ENCODE data around the gene FRAS1.
"Not testable (repeated sequence)": the region's sequence is repeated elsewhere in the genome, so short reads cannot be mapped to it uniquely, and the experiment has no call there.

FRAS1 gene

DNA sequence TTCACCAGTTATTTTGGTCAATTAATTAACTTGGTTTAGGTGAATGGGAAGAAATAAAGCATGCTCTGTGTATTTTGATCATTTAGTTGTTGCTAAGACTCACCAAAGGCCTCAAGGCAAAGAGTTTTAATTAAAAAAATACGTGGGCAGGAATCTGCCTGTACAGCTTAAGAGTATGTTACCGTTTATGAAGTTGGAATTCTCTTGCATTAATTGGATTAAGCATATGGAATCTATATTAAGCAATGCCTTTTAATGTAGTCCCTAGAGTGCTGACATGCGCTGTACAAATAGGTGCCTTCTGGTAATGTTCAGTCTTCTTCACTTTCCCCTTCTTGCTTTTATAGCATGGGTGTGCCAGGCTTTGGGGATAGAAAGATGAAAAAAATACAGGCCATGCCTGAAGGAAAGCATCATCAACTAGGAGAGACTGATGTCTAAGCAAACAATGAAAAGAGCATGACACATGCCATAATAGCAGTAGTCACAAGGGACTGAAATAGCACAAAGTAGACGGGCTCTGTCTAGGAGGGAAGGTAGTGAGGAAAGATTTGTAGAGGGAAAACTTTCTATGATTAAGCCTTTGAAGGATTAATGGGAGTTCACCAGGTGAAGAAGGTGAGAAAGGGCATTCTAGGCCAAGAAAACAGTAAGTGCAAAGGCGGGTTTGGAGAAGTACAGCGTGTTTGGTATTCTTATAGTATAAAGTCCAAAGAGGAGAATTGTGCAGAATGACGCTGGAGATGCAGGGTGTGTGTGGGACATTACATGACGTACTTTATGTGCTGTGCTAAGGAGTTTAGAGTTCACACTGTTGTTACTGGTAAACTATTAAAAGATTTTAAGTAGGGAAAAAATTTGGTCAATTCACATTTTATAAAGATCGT lies 268.4 kb downstream of the FRAS1 start:
- DNase-seq (ENCODE audit: low spot score) = no peak

DNA sequence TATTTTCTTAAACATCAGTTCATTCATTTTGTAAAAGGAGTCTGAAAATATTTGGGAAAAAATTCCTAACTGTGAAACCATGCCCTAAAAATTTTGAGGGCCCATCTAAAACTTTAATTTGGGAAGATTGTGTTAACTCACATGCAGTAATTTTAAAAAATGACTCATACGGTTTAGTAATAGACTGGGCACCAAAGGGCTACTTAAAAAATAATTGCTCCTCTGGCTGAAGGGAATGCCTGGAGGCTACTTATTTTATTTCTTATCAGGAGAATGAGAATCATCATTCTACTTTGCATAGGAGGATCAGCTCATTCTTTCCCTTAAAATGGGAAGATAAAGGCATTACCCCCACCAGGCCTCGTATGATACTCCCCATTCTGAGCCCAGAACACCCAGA lies 271.5 kb downstream of the FRAS1 start:
- not testable (repeated sequence) for DNase-seq (ENCODE audit: low spot score)

DNA sequence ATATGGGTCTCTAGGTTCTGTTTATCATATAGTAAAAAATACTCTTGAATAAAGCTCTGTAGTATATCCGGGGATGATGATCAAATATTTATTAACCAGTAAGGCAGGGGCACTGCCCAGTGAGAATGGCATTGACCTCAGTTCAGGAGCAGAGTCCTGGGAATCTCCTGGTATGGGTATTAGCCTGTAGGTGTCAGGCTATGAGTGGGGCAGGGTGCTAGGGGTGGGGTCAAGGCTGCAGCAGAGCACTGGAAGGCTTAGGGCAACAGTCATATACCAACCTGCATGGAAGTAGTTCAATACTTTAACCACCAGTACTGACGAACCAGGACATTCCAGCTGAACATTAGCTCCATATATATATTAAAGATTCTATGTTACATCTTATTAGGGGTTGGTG lies 274.1 kb downstream of the FRAS1 start:
- DNase-seq (ENCODE audit: low spot score) = no peak

DNA sequence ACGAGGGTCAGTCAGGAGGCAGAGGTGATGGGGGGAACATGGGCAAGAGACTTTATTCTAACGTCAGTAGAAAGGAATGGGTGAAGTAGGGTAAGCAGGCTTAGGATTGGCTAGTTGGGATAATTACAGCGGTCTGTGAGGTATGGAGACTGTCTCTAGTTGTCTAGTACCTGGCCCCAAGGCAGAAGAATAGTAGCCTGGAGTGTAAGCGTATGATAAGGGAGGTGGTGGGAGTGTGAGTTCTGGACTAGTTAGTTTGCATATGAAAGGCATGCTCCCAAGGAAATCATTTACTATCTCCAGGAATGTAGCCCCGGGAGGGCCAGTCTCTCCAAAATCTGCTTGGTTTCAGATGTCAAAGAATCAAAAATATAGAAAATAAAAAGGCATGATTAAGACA lies 274.8 kb downstream of the FRAS1 start:
- DNase-seq (ENCODE audit: low spot score) = no peak

GRCh38 chr4:78332976-78333375 lies 275.9 kb downstream of the FRAS1 start:
- no peak for DNase-seq (ENCODE audit: low spot score)

DNA sequence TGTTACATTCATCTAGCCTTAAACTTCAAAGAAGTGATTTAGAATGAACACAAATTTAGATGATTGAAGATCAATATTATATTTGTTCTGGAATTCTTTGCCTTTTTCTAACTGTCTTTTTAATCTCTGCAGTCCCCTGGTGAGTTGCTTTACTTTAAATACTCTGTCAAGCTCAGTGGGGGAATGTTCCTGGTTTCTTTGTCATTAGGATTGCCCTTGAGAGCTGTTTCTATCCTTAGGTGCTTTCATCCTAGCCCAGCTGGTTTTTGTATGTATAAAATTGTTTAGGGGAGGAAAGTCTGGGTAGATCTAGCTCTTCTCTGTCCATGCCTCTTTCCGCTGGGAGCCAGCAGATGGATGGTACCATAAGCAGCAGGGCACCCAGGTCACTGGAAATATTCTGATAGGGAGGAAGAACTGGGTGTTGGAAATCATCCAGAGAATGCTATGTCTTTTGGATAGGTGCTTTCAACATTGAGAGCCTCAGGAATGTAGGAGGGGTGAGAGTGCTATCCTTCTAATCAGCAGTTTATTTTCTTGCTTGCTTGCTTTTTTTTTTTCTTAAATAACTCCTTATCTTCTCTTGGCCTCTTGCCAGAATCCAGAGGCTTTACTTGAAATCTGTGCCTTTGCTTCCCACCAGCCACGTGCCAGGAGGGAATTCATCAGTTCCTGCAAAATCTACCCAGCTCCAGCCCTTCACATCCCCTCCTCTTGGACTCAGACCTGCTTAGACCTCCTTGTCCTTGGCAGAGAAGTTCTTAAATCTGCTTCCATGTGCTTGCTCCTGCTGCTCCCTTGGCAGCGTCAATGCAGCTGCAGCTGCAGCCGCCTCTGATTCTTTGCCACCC lies 279.2 kb downstream of the FRAS1 start:
- DNase-seq (ENCODE audit: low spot score) = no peak

GRCh38 chr4:78337244-78338020 lies 280.3 kb downstream of the FRAS1 start:
- no peak for DNase-seq (ENCODE audit: low spot score)

GRCh38 chr4:78342125-78342524 lies 285.0 kb downstream of the FRAS1 start:
- DNase-seq (ENCODE audit: low spot score) = no peak

GRCh38 chr4:78343682-78344081 lies 286.6 kb downstream of the FRAS1 start:
- DNase-seq (ENCODE audit: low spot score) = no peak

- no peak for DNase-seq (ENCODE audit: low spot score)
These were observed 288.1 kb downstream of the FRAS1 start for GRCh38 chr4:78345237-78345636.

DNA sequence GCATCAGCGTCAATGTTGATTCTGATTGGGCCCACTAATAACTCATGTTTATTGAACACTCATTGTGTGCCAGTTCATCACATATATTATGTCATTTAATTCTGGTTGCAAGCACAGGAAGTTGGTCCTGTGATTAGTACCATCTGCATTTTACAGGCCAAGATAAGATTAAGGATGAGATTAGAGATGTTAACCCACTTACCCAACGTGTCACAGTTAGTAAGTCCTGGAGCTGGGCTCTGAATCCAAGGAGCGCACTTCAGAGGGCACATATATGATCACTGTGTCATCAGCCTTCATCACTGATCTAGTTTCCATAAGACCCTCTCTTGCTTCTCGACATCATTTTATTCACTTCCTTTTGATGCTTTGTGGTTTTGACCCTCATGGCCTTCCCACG lies 289.1 kb downstream of the FRAS1 start:
- DNase-seq (ENCODE audit: low spot score) = no peak

DNA sequence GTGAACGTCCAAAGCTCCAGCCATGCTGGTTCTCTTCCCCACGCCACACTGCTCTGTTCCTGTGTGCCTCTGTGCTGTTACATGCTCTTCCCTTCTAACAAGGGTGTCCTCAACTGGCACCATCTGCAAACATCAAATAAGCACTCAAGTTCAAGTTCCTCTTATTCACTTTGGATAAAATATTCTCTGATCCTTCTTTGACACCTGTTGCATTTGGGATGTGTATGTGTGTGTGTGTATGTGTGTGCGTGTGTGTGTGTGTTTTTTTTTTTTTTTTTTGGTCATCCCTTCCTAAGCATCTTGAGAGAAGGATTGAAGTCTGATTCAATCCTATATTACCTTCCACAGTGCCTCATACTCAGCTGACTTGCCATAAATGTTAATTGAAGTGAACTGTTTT lies 290.4 kb downstream of the FRAS1 start:
- DNase-seq (ENCODE audit: low spot score) = no peak

GRCh38 chr4:78353921-78354320 lies 296.8 kb downstream of the FRAS1 start:
- DNase-seq (ENCODE audit: low spot score) = no peak

- no peak for DNase-seq (ENCODE audit: low spot score)
These were observed 297.7 kb downstream of the FRAS1 start for GRCh38 chr4:78354782-78355181.

- DNase-seq (ENCODE audit: low spot score) = no peak
These were observed 298.2 kb downstream of the FRAS1 start for GRCh38 chr4:78355306-78355705.

- DNase-seq (ENCODE audit: low spot score) = no peak
These were observed 299.2 kb downstream of the FRAS1 start for GRCh38 chr4:78356251-78356786.

- no peak for DNase-seq (ENCODE audit: low spot score)
These were observed 300.0 kb downstream of the FRAS1 start for GRCh38 chr4:78357122-78357521.

DNA sequence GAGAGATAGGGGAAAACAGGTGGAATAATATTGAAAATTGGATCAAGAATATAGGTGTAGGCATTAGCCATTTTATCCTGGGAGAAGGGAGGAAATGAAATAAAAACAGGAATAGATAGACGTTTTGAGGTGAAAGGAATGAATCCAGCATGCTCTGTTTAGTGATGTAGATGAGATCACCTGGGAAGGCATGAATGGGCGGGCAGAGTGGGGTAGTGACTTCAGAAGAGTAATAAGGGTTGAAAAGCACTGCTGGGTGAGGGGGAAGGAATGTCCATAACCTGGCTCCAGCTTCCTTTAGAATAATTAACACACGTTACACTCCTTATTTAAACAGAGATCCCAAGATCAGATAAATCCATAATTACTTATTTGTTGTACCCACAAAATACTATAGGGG lies 303.3 kb downstream of the FRAS1 start:
- DNase-seq (ENCODE audit: low spot score) = no peak

- no peak for DNase-seq (ENCODE audit: low spot score)
These were observed 304.5 kb downstream of the FRAS1 start for GRCh38 chr4:78361621-78362120.

DNA sequence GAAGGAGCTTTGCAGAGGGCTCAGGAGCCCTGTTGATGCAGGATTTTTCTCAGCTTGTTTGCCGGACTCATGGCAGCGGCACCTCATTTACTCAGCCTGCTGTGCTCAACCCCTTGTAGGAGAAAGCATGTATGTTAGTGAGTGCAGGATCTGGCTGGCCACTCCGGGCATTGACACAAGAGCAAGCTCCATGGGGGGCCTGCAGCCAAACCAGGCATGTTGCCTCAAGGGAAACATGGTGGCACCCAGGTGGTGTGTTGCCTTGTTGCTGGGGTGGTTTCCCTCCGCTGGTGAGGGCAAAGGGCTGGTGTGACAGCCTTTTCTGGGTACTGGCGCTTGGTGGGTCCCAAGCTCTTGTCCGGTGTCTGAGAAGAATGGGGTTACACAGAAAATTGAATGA lies 305.2 kb downstream of the FRAS1 start:
- no peak for DNase-seq (ENCODE audit: low spot score)

GRCh38 chr4:78363031-78363570 lies 306.0 kb downstream of the FRAS1 start:
- no peak for DNase-seq (ENCODE audit: low spot score)

DNA sequence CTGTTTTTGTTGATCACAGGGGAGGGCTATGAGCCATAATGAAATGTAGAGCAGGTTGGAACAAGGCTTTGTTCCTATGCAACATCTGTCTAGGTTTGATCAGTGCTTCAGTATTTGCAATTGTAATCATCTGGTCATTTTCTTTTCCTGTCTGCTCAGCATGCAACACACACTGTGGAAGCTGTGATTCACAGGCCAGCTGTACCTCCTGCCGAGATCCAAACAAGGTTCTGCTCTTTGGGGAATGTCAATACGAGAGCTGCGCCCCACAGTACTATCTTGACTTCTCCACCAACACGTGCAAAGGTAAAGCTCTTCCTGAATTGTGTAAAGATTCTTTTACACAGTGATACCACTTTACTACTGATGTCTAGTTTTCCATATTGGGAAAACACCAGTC lies 312.6 kb downstream of the FRAS1 start:
- no peak for DNase-seq (ENCODE audit: low spot score)
